Glomerular visceral epithelial cell (primary cell): ENCODE data around the gene ARHGAP21.
"Not testable (repeated sequence)": the region's sequence is repeated elsewhere in the genome, so short reads cannot be mapped to it uniquely, and the experiment has no call there.

Experiments
- DNase-seq: peaks from one replicate; pipeline ENCODE4 v3.0.0-alpha.2; 2016; ENCODE audit errors: extremely low spot score

The ARHGAP21 gene

DNA sequence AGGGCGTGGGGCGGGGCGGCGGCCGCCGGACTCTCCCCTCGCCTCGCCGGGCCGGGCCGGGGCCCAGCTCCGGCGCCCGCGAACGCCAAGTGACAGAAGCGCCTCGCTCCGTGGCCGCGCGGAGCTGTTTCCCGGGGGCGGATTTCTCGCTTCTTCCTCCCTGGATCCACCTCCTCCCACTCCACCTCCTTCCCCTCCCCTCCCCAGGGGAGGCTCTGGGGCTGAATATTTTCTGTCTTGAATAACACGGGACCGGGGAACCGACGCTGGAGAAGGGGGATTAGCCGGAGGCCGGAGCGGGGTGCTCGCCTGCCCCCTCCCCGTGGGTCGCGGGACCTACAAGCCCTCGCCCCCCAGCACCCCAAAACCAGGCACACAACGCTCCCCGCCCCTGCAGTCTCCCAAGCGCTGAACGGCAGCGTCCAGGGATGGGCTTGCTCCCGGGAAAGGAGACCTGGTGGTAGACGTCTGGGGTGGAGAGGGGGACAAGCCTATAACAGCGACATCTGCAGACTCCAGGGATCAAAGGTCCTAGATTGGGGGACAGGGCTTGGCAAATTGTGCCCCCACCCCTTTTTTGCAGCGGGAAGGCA lies at the start of gene ARHGAP21:
TSS of gene ARHGAP21 (minus strand) at position 100 of the 593 bp plus-strand sequence. CDS start 1,988 bp downstream, outside the sequence.
- DNase-seq: peak; percentile 78

DNA sequence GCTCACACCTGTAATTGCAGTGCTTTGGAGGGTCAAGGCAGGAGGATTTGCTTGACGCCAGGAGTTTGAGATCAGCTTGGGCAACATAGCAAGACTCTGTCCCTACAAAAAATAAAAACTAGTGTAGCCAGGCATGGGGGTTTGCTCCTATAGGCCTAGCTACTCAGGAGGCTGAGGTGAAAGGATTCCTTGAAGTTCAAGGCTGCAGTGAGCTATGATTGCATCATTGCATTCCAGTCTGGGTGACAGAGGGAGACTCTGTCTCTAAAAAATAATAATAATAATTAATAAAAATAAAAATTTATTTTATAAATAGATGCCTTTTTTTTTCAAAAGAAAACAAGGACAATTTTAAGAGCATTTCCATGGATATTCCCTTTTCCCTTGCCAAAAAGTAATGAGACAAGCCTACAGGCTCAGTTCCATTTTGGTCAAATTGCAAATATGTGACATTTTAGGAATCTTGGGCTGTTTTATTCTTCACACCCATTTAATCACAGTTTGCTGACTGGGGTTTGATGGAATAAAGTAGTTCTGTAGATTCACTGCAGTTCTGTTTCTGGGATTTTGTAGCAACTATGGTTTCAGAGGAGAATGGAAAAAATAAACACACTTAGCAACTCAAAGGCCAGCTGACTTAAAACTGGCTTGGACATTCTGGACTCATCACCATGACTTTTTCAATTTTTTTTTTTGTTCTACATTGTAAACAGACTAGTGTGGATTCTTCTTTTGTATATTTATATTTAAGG lies 48.4 kb upstream of the ARHGAP21 start:
- no peak for DNase-seq

DNA sequence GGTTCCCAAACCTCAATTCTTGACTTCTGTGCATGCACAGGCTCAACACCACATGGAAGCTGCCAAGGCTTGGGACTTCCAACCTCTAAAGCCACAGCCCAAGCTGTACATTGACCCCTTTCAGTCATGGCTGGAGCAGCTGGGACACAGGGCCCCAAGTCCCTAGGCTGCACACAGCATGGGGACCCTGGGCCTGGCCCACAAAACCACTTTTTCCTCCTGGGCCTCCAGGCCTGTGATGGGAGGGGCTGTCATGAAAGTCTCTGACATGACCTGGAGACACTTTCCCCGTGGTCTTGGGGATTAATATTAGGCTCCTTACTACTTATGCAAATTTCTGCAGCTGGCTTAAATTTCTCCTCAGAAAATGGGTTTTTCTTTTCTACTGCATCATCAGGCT lies 41.3 kb upstream of the ARHGAP21 start:
- not testable (repeated sequence) for DNase-seq

DNA sequence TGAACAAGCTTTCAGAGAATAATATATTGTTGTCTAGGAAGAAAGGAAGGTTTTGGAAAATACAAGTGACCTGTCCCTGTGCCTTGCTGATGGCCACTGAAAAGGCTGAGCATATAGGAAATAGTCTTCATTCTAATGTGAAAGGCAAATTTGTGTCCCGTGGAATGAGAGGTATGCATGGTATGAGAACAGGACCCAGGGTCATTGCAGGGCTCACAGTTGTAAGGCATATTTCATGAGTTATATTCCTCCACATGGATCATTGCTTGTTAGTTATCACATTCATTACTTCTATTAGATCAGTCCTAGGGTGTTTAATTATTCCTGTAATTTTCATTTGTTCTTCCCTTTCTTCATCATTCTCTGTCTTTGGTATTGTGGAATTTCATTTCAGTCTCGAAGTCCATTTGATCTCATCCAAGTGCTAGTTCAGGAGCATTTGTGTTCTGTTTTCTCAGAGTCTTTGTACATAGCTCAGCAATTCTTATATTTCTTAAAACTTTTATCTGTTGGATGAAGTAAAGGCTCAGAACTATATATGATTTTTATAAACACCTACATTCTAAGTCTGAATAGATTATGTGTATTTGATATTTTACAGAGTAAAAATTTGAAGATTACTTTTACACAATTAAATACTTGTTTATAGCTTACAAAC lies 39.4 kb upstream of the ARHGAP21 start:
- peak; percentile 21 for DNase-seq

DNA sequence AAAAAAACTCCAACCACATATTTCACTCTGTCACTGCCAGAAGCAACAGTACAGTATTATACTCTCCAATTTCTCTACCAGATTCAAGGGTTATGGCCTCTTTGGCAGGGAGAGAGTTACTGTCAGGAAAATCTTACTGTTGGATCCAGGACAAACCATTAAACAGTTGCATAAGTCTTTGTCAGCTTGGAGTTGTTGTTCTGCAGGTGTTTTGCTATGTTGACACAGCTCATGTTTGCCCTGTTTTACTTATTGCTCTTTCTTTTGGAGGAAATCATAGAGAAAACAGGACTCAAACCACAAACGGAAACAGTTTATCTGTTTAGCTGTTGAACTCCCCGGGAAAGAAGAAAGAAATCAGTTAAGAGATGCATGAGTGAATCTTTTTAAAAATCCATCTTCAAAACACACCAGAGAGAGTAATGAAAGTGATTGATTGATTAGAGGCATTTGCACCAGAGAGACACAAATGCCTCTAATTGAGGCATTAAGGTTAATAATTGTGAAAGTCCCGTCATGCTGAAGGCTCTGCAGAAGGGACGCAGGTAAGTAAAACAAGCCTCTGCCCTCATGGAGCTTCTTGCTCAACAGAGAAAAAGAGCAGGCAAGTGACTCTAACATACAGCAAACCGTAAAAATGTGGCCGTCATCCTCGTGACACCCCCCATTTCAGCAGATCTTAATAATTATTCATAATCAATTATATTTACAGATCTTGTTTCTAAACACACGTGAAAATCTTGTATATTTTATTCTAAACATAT lies 38.7 kb upstream of the ARHGAP21 start:
- DNase-seq: no peak

DNA sequence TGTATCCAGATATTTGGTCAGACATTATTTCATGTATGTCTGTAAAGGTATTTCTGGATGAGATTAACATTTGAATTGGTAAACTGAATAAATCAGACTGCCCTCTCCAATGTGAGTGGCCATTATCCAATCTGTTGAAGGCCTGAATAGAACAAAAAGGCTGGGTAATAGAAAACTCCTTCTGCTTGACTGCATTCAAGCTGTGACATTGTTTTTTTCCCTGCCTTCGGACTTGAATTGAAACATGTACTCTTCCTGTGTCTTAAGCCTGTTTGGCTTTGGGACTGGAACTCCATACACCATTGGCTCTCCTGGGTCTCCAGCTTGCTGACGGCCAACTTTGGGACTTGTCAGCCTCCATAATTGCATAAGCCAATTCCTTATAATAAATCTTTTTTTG lies 36.0 kb upstream of the ARHGAP21 start:
- DNase-seq: no peak

DNA sequence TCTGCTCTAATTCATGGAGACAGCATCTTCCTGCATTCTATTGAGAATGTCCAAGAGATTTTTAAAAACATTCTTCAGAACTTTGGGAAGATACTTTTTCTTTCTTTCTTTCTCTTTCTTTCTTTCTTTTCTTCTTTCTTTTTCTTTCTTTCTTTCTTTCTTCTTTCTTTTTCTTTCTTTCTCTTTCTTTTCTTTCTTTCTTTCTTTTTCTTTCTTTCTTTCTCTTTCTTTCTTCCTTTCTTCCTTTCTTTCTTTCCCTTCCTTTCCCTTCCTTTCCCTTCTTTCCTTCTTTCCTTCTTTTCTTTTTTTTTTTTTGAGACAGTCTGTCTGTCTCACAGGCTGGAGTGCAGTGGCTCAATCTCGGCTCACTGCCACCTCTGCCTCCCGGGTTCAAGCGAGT lies 34.6 kb upstream of the ARHGAP21 start:
- DNase-seq: not testable (repeated sequence)

DNA sequence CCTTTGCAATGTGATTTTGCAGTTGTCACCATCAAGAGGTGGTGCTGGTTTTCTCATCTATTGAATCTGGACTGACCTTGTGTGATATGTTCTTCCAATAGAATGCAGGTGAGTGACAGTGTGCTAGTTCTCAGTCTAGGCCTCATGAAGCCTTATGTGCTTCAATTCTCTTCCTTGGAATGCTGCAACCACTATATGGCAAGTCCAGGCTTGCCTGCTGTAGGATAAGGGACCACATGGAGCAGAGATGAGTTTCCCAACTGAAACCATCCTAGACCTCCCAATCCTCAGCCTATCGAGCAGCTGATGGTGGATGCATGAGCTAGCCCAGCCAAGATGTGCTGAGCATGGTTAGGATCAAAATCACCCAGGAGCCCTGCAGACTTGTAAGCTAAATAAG lies 32.6 kb upstream of the ARHGAP21 start:
- DNase-seq: peak; percentile 1

DNA sequence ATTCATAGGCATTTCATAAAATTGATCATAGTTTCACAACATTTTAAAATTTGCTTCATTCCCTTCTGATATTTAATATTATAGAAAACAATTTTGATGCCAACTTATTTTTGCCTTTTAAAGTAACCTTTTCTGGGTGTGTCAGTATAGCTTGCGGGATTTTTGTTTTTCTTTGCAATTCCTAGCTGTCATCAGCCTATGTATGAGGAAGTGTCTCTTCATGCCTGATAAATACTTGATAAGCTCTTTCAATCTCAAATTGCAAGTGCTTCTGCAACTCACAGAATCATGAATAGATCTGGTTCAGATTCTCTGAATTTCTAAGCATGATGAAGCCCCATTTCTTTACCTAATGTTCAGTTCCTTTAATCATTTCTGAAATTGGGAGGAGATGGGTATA lies 28.0 kb upstream of the ARHGAP21 start:
- no peak for DNase-seq

DNA sequence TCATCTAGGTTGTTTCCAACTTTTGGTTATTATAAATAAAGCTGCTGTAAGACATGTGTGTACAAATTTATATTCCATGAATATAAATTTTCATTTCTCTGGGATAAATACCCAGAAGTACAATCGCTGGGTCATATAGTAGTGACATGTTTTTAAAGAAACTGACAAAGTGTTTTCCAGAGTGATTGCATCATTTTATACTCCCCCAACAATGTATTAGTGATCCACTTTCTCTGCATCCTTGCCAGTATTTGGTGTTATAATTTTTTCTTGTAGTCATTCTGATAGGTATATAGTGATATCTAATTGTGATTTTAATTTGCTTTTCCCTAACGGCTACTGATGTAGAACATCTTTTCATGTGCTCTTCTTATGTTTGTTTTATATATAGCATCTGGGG lies 27.0 kb upstream of the ARHGAP21 start:
- DNase-seq: no peak

DNA sequence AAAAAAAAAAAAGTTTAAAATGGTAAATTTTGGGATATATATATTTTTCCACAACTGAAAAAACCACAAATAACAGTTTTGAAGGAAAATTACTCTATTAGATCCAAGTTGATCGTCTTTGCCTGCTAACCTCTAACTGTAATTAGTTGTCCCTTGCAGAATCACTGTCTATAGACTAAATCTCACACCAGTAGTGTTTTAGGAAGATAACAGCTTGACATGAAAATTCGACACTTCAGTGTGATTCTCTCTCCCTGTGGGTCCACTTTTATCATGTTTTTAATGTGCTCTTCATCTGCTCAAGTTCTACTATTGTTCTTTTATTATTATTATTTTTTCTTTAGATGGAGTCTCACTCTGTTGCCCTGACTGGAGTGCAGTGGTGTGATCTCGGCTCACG lies 24.5 kb upstream of the ARHGAP21 start:
- no peak for DNase-seq

DNA sequence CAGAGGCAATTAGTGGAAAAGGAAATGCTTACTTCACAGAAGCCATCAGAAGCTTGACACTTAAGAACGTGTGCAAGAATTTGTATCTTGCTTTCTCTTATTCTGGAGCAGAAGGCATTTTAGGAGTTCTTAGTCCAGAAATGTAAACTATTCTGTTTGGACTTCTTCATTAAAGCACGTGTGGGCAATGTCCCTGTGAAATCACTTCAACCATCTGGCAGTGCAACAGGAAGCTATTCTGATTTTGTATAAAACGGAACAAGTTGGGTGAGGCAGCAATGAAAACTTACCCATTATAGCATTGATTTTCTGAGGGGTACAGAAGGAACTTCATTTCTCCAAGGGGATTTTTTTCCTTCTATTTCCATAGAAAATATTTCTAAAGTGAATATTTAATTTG lies 21.3 kb upstream of the ARHGAP21 start:
- no peak for DNase-seq

DNA sequence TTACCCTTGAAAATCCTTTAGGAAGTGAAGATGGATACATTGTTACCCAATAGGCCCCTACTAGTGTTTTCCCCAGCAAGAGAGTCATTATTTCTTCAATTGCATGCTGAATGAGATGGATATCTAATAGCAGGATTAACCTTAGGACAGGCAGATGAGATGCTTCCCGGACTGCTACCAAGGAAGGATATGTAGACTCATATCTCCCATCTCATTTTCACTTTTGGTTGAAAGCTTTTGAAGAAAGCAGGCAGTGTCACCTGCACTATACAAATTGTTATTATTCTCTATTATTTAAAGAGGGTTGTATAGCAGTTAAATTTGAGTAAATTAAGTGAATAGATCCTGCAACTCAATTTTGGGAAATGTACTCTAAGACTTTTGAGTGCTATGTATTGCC lies 17.0 kb upstream of the ARHGAP21 start:
- no peak for DNase-seq

DNA sequence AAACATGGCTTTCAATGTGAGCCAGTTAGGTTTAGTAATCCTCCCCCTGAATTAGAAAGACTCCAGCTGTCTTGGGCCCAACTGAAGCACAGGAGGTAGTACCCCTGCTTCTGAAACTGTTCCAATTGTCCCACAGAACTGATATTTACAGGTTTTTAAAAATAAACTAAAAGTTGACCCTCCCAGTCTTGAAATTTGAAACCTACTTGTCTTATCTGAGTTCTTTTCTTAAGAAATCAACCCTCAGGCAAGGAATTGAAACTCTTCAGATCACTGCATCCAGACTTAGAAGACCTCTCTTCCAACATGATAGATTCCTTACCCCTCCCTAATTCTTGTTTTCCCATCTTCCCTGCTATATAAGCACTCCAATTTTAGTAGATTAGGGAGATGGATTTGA lies 13.3 kb upstream of the ARHGAP21 start:
- DNase-seq: no peak

DNA sequence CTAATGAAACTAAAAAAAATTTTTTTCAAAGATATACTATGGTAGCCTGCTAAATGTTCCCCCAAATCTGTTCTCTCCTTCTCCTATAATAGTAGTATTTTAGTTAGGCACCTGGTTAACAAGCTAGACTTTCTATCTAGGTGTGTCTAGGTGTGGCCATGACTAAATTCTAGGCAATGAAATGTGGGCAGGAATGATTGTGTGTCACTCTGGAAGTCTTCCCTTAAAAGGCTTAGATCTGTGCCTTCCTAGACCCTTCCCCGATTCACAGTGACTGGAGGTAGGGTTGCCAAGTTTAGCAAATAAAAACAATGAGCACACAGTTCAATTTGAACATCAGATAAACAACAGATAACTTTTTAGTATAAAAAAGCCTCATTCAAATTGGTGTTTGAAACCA lies 8.3 kb upstream of the ARHGAP21 start:
- no peak for DNase-seq

DNA sequence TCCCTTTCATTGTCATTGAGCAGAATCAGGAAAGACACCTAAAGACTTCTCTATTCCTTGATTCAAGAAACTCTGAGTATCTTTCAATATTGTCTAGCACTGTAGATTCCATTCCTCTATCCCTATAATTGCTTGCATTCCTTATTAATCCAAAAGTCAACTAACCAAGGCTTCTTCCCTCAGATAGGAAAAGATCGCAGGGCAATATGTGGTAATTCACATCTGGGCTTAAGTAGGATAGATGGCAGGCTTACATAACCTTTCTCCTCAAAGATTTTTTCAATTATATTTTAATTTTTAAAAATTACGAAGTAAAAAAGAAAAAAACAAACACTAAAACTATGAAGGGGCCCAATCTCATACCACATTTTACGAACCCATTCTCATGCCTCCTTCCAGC lies 7.1 kb upstream of the ARHGAP21 start:
- DNase-seq: no peak

DNA sequence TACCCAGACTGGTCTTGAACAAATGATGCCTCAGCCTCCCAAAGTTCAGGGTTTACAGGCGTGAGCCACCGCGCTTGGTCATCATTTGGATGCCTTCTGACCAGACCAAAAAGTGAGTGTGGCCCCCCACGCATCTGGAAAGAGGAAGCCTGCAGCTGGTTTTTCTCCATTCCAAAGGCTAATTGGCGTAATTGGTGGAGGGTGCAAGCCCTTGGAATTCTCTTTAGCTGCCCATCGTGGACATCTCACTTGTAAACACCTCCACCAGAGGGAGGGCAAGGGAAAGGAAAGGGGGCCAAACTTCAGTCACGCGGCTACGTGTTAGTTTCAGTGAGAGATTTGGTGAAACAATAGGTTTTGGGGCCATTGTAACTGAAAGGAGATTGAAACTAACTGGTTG lies 4.1 kb upstream of the ARHGAP21 start:
- no peak for DNase-seq

DNA sequence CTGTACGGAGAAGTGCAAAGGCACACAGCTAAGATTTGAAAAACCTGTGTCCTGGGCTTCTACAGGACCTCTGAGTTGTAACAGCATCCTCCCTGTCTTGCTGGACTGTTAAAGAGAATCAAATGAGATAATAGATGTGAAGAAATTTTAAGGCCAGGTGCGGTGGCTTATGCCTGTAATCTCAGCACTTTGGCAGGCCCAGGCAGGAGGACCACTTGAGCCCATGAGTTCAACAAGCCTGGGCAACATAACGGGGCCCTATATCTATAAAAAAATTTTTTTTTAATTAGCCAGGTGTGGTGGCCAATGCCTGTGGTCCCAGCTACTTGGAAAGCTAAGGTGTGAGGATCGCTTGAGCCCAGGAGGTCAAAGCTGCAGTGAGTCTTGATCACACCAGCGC lies 2.9 kb upstream of the ARHGAP21 start:
- DNase-seq: no peak

DNA sequence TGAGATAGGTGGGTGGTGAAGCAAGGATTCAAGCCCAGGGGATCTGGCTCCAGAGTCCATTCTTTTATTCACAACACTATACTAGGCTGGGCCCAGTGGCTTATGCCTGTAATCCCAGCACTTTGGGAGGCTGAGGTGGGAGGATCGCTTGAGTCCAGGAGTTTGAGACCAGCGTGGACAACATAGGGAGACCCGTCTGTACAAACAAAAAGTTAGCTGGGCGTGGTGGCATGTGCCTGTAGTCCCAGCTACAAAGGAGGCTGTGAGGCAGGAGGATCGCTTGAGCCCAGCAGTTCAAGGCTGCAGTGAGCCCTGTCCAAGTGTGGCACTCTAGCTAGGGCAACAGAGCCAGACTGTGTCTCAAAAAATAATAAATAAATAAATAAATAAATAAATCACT lies 2.3 kb upstream of the ARHGAP21 start:
- not testable (repeated sequence) for DNase-seq

DNA sequence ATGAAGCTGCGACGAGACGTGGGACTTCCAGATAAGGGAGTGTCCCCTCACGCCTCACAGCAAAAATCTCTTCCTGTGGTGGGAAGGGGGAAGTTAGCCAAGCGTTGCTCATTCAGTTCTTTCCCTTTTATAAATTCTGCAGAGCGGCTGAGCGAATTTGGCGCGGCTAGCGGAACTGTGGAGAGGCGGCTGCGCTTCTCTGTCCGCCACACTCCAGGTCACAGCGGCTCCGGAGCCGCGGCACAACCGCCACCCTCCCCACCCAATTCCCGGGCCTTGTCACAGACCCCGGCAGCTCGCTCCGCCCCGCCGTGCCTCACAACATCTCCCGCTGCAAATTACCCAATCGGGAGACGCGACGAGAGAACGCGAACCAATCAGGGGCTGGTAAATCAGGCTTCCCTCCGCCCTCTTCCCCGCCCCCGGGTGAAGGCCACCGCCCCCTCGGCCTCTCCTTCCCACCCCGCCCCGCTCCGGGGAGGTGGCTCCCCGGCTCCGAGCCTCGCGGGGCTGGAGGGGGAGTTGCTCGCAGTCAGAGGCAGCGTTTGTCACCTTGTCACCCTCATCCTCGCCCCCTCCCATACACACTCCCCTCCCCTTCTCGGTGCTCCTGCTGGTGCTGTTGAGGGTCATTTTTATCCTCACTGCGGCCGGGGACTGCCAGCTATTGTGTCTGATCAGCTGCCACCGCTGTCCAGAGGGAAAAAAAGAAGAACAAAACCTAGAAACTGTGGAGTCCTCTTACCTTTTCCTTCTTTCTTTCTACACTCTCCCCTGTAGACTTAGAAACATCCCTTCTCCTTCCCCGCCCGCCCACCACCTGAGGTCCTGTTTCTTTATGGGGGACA lies 918 bp upstream of the ARHGAP21 start:
- DNase-seq: peak; percentile 96

DNA sequence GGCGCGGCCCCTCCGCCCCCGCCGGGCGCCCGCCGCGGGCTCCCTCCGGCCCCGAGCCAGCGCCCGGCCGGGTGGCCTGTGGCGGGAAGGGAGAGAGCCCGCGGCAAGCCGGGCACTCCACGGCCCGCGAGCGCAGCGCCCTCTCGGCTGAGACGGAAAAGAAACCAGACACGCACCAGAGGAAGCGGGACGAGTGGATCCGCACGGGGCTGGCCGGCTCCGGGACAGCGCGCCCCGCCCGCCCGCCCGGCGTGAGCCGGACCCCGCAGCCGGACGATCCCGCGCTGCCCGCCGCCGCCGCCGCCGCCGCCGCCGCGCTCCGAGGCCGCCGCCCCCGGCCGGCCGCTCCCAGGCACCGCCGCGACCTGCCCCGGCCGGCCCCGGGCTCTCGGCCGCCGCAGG lies 300 bp downstream of the ARHGAP21 start:
- DNase-seq: no peak
